ENCODE data around the gene RPL37A. TPM values are rescaled to one million over a fixed set of nuclear protein-coding genes. Genes with fewer than 3 reads are reported as not detected.

Gene RPL37A
- total RNA-seq, 1 donor from 2014 or later: 493 TPM

DNA sequence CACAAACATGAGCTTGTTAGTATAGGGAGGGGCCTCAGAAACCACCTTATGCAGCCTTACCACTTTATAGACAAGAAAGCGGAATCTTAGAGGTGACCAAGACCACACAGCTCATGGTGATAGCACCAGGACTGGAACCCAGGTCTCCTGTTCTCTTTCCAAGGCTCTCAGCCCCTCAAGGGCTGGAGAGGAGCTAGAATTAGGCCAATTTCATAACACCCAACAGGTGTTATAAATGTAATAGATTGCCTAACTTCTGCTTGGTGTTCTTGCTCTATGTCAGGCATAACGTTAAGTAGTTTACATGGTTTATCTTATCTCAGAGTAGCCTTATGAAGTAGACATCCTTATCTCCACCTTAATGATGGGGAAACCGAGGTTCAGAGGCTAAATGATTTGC lies 42.9 kb downstream of the RPL37A start:
- peaks cover 17 to 29% of the 10 kb centered on the region in 2 donors for H3K4me1 ChIP-seq
- H3K27me3 ChIP-seq: no peaks in the 10 kb centered on the region
- H3K4me3 ChIP-seq: no peak overlapping the region
- no peak for TF ChIP-seq CTCF (IDR thresholded peaks at IDR 0.05)
- no peaks in the 10 kb centered on the region for H3K9me3 ChIP-seq
- peak overlapping the region; percentile 76 to 87 for H3K27ac ChIP-seq
- no peaks in the 10 kb centered on the region for H3K36me3 ChIP-seq
- no peak for DNase-seq (ENCODE audit: low spot score in 2 of 2)
- intact Hi-C loops (cut with DNase I): no loop called here

DNA sequence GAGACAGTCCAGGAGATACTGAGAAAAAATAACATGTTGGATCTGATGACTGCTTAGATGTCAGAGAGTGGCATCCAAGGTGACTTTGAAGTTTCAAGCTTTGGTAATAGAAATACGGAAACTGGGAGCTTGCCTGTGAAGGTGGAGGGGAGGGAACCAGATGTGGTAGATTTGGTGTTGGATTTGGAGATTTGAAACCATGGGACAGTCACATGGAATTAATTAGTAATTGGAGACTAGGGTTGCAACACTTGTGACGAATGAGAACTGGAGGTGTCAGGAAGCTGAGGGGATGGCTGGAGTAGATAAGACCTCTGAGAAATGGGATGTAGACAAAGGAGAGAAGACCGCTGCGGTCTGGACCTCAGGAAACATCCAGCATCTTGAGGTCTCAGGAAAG lies 46.7 kb downstream of the RPL37A start:
- intact Hi-C loops (cut with DNase I): no loop called here
- Histone ChIP-seq H3K27ac (peak overlapping the region; percentile 64 to 89), H3K4me3 (no peak overlapping the region), H3K27me3 (no peaks in the 10 kb centered on the region), H3K36me3 (no peaks in the 10 kb centered on the region), H3K9me3 (no peaks in the 10 kb centered on the region), H3K4me1 (peaks cover 18 to 52% of the 10 kb centered on the region in 2 donors)
- no peak for DNase-seq (ENCODE audit: low spot score in 2 of 2)
- no peak for TF ChIP-seq CTCF (IDR thresholded peaks at IDR 0.05)

GRCh38 chr2:216546241-216546640 lies 47.6 kb downstream of the RPL37A start:
- no peak for DNase-seq (ENCODE audit: low spot score in 2 of 2)
- TF ChIP-seq CTCF (IDR thresholded peaks at IDR 0.05): no peak
- peaks cover 10 to 48% of the 10 kb centered on the region in 2 donors for H3K4me1 ChIP-seq
- no peaks in the 10 kb centered on the region for H3K36me3 ChIP-seq
- intact Hi-C loops (cut with DNase I): no loop called here
- no peaks in the 10 kb centered on the region for H3K27me3 ChIP-seq
- H3K27ac ChIP-seq: peak overlapping the region; percentile 64 to 89
- H3K9me3 ChIP-seq: no peaks in the 10 kb centered on the region
- H3K4me3 ChIP-seq: no peak overlapping the region

GRCh38 chr2:216546641-216547403 lies 48.2 kb downstream of the RPL37A start:
- H3K27ac ChIP-seq: peak overlapping the region; percentile 64 to 89
- H3K4me3 ChIP-seq: no peak overlapping the region
- H3K9me3 ChIP-seq: no peaks in the 10 kb centered on the region
- peak in 1 of 2 donors; percentile 85 for DNase-seq (ENCODE audit: low spot score in 2 of 2)
- intact Hi-C loops (cut with DNase I): no loop called here
- H3K27me3 ChIP-seq: no peaks in the 10 kb centered on the region
- H3K4me1 ChIP-seq: peaks cover 13 to 52% of the 10 kb centered on the region in 2 donors
- no peaks in the 10 kb centered on the region for H3K36me3 ChIP-seq
- TF ChIP-seq CTCF (IDR thresholded peaks at IDR 0.05): no peak

GRCh38 chr2:216548901-216549331 lies 50.3 kb downstream of the RPL37A start:
- no peak for TF ChIP-seq CTCF (IDR thresholded peaks at IDR 0.05)
- peak in 1 of 2 donors; percentile 86 for DNase-seq (ENCODE audit: low spot score in 2 of 2)
- H3K4me1 ChIP-seq: peaks cover 18 to 66% of the 10 kb centered on the region in 2 donors
- H3K9me3 ChIP-seq: no peaks in the 10 kb centered on the region
- H3K4me3 ChIP-seq: no peak overlapping the region
- no peaks in the 10 kb centered on the region for H3K27me3 ChIP-seq
- H3K27ac ChIP-seq: peak overlapping the region; percentile 64 to 89
- intact Hi-C loops (cut with DNase I): no loop called here
- H3K36me3 ChIP-seq: no peaks in the 10 kb centered on the region
